Hepatocyte (in vitro differentiated cells): ENCODE data around the gene FOSB.

Source experiments
- EZH2 ChIP-seq: fragments of 200-600 bp; sonication (generic); IDR thresholded peaks from 2 replicates; pipeline ENCODE4 v1.6.1; 2016; ENCODE audit warnings: antibody characterized with exemption, mild to moderate bottlenecking, borderline replicate concordance
- EZH2phosphoT487 ChIP-seq: fragments of 200-600 bp; sonication (generic); IDR thresholded peaks from one replicate; pipeline ENCODE4 v1.6.1; 2018; ENCODE audit warnings: antibody characterized with exemption, mild to moderate bottlenecking, low read depth, moderate library complexity; ENCODE audit not compliant: unreplicated experiment, severe bottlenecking
- TF ChIP-seq, protein P1 (sequence below): fragments of 200-600 bp; sonication (generic); IDR thresholded peaks from 2 replicates; pipeline ENCODE4 v1.5.1; 2016; ENCODE audit warnings: antibody characterized with exemption, mild to moderate bottlenecking; ENCODE audit not compliant: poor library complexity

DNA sequence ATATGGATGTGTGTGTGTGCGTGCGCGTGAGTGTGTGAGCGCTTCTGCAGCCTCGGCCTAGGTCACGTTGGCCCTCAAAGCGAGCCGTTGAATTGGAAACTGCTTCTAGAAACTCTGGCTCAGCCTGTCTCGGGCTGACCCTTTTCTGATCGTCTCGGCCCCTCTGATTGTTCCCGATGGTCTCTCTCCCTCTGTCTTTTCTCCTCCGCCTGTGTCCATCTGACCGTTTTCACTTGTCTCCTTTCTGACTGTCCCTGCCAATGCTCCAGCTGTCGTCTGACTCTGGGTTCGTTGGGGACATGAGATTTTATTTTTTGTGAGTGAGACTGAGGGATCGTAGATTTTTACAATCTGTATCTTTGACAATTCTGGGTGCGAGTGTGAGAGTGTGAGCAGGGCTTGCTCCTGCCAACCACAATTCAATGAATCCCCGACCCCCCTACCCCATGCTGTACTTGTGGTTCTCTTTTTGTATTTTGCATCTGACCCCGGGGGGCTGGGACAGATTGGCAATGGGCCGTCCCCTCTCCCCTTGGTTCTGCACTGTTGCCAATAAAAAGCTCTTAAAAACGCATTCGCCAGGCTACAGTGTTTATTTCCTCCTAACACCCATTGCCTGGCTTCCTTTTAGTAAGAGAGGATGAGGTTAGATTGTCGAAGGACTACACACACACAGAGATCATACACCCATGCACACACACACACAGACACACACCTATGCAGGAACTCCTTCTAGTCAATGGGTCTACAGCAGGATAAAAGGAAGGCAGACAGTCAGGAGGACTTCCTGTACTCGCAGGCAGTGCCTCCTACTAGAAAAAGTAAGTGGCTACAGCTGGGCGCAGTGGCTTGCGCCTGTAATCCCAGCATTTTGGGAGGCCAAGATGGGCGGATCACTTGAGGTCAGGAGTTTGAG, 7.1 kb downstream of the FOSB start:
- TF ChIP-seq, protein P1, sequence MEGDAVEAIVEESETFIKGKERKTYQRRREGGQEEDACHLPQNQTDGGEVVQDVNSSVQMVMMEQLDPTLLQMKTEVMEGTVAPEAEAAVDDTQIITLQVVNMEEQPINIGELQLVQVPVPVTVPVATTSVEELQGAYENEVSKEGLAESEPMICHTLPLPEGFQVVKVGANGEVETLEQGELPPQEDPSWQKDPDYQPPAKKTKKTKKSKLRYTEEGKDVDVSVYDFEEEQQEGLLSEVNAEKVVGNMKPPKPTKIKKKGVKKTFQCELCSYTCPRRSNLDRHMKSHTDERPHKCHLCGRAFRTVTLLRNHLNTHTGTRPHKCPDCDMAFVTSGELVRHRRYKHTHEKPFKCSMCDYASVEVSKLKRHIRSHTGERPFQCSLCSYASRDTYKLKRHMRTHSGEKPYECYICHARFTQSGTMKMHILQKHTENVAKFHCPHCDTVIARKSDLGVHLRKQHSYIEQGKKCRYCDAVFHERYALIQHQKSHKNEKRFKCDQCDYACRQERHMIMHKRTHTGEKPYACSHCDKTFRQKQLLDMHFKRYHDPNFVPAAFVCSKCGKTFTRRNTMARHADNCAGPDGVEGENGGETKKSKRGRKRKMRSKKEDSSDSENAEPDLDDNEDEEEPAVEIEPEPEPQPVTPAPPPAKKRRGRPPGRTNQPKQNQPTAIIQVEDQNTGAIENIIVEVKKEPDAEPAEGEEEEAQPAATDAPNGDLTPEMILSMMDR = no peak
- TF ChIP-seq EZH2 (no peak), EZH2phosphoT487 (no peak)
